ENCODE data around the gene PIGC. TPM values are rescaled to one million over a fixed set of nuclear protein-coding genes. Genes with fewer than 3 reads are reported as not detected.

Gene PIGC
- total RNA-seq, 1 donor from 2014 or later, result 20.9 TPM

DNA sequence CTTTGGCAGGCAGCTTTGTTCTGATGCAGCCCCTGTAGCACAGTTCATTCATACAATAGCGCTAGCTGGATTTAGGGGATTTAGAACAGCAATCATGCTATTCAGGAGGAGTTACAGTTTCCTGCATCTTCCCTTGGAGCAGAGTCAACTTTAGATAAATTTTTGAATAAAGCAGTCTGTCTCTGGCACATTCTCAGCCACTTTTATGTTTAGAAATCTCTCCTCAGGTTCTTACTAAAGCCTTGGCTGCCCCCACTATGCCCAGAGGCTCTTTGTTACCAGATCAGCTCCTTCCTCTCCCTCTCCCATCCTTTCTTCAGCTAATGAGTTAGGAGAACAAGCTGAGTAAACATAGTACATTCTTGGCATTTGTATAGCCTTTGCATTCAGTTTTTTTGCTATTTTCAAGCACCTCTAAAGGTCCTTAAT, 17.0 kb upstream of the PIGC start:
- no peak overlapping the region for H3K27ac Mint-ChIP-seq (ENCODE audit: unreplicated experiment)
- no peak overlapping the region for H3K4me3 Mint-ChIP-seq (ENCODE audit: unreplicated experiment)
- TF ChIP-seq, protein P1, sequence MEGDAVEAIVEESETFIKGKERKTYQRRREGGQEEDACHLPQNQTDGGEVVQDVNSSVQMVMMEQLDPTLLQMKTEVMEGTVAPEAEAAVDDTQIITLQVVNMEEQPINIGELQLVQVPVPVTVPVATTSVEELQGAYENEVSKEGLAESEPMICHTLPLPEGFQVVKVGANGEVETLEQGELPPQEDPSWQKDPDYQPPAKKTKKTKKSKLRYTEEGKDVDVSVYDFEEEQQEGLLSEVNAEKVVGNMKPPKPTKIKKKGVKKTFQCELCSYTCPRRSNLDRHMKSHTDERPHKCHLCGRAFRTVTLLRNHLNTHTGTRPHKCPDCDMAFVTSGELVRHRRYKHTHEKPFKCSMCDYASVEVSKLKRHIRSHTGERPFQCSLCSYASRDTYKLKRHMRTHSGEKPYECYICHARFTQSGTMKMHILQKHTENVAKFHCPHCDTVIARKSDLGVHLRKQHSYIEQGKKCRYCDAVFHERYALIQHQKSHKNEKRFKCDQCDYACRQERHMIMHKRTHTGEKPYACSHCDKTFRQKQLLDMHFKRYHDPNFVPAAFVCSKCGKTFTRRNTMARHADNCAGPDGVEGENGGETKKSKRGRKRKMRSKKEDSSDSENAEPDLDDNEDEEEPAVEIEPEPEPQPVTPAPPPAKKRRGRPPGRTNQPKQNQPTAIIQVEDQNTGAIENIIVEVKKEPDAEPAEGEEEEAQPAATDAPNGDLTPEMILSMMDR (IDR thresholded peaks at IDR 0.05), result no peak
- H3K27me3 Mint-ChIP-seq (ENCODE audit: low read depth), result no peaks in the 10 kb centered on the region
- H3K4me1 Mint-ChIP-seq (ENCODE audit: low read depth), result peaks cover 13% of the 10 kb centered on the region
- H3K9me3 Mint-ChIP-seq (ENCODE audit: low read depth), result no peaks in the 10 kb centered on the region
- no peaks in the 10 kb centered on the region for H3K36me3 Mint-ChIP-seq (ENCODE audit: low read depth)
- no peak for DNase-seq (ENCODE audit: low spot score)

DNA sequence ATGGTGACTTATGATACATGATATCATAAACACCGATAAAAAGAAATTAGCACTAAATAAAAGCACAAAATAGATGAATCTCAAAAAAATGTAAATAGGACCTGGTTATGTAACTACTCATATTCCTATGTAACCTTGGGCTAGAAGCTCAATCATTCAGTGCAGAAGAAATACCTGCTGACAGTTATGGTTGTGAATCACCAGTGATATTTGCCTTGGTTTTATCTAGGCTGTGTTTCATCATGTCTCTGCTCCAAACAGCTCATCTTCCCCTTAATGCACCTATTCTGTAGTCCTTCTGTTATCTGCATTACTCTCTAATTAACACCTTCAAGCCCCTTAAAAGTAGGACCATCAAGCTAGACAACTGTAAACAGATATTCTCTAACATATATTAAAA, 16.3 kb upstream of the PIGC start:
- TF ChIP-seq, protein P1 (IDR thresholded peaks at IDR 0.05), result no peak
- Mint-ChIP-seq H3K9me3 (ENCODE audit: low read depth) (no peaks in the 10 kb centered on the region), H3K27ac (ENCODE audit: unreplicated experiment) (no peak overlapping the region), H3K36me3 (ENCODE audit: low read depth) (no peaks in the 10 kb centered on the region), H3K4me3 (ENCODE audit: unreplicated experiment) (no peak overlapping the region), H3K4me1 (ENCODE audit: low read depth) (peaks cover 13% of the 10 kb centered on the region), H3K27me3 (ENCODE audit: low read depth) (no peaks in the 10 kb centered on the region)
- DNase-seq (ENCODE audit: low spot score), result no peak

- peaks cover 13% of the 10 kb centered on the region for H3K4me1 Mint-ChIP-seq (ENCODE audit: low read depth)
- H3K9me3 Mint-ChIP-seq (ENCODE audit: low read depth), result no peaks in the 10 kb centered on the region
- no peak overlapping the region for H3K27ac Mint-ChIP-seq (ENCODE audit: unreplicated experiment)
- H3K27me3 Mint-ChIP-seq (ENCODE audit: low read depth), result no peaks in the 10 kb centered on the region
- H3K36me3 Mint-ChIP-seq (ENCODE audit: low read depth), result no peaks in the 10 kb centered on the region
- TF ChIP-seq, protein P1 (IDR thresholded peaks at IDR 0.05), result no peak
- no peak overlapping the region for H3K4me3 Mint-ChIP-seq (ENCODE audit: unreplicated experiment)
- no peak for DNase-seq (ENCODE audit: low spot score)
Observed at GRCh38 chr1:172457479-172458130, 13.7 kb upstream of the PIGC start.

DNA sequence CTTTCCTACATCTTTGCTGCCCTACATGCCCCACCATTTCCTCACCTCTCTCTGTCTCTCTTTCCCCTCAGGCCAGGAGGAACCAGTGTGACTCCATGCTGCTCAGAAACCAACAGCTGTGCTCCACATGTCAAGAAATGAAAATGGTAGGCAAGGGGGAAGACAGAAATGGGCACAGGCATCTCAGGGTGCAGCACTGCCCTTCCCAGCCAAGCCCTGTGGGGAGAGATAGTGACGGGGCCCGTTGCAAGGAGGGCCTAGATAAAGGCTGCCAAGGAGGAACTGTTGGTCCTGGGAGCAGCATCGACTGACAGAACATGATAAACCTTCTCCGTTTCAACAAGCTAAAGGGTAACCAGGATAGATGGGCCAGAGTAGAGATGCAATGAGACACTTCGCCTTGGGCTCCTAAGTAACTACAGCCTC, 12.5 kb upstream of the PIGC start:
- Mint-ChIP-seq H3K9me3 (ENCODE audit: low read depth) (no peaks in the 10 kb centered on the region), H3K4me3 (ENCODE audit: unreplicated experiment) (no peak overlapping the region), H3K36me3 (ENCODE audit: low read depth) (no peaks in the 10 kb centered on the region), H3K4me1 (ENCODE audit: low read depth) (peaks cover 8% of the 10 kb centered on the region), H3K27ac (ENCODE audit: unreplicated experiment) (no peak overlapping the region), H3K27me3 (ENCODE audit: low read depth) (no peaks in the 10 kb centered on the region)
- no peak for DNase-seq (ENCODE audit: low spot score)
- TF ChIP-seq, protein P1 (IDR thresholded peaks at IDR 0.05), result no peak

DNA sequence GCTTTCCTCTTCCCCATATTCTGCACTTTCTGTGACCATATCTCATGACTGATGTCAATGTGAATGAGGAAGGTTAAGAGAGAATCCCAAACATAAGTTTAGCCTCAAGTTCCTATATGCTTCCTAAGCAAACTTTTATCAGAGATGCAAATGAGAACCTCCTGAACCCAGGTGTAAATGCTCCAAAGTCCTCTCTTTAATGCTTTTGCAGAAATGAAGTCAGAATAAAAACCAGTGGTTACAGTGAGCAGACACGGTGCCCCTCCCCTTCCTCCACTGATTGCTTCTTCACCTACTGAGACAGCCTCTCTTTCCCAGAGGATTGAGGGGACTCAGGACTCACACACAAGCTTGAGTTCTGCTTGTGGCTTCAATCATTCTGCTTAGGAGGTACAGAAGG, 11.6 kb upstream of the PIGC start:
- Mint-ChIP-seq H3K4me1 (ENCODE audit: low read depth) (peaks cover 3% of the 10 kb centered on the region), H3K9me3 (ENCODE audit: low read depth) (no peaks in the 10 kb centered on the region), H3K27ac (ENCODE audit: unreplicated experiment) (no peak overlapping the region), H3K36me3 (ENCODE audit: low read depth) (no peaks in the 10 kb centered on the region), H3K4me3 (ENCODE audit: unreplicated experiment) (no peak overlapping the region), H3K27me3 (ENCODE audit: low read depth) (no peaks in the 10 kb centered on the region)
- DNase-seq (ENCODE audit: low spot score), result no peak
- TF ChIP-seq, protein P1 (IDR thresholded peaks at IDR 0.05), result no peak
